DOHH2 (cell line): Measurements from ENCODE around the gene GMDS.

ENCODE experiments used
- EZH2phosphoT487 ChIP-seq: fragments of 200-600 bp; sonication (generic); IDR thresholded peaks from 2 replicates; pipeline ENCODE4 v1.6.1; 2017; ENCODE audit warnings: borderline replicate concordance, mild to moderate bottlenecking, antibody characterized with exemption, low read length, moderate library complexity, mixed read lengths
- TF ChIP-seq, protein P1 (sequence below): fragments of 200-600 bp; sonication (generic); IDR thresholded peaks from one replicate; pipeline ENCODE4 v1.5.1; 2014; ENCODE audit warnings: antibody characterized with exemption, mild to moderate bottlenecking, low read depth, low read length; ENCODE audit not compliant: poor library complexity, severe bottlenecking

DNA sequence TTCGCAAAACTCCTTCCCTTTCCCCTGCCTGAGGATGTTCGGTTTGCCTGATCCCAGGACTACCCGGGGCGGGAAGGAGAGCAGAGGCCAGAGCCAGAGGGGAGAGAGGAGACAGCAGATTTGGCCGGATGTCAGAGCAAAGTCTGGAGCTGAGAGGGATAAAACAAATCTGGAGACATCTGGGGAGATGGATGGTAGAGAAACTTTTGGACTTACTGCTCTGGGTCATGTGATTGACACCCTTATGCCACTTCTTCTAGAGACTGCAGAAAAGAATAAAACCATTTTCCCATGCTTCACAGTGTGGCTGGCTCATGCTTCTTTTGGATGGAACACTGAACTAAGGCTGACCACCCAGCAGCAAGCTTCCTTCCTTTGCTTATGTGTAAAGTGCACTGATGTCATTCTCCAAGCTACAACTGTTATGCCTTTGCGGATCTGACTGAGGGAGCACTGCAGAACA is 461.0 kb downstream of the GMDS start:
- TF ChIP-seq, protein P1, sequence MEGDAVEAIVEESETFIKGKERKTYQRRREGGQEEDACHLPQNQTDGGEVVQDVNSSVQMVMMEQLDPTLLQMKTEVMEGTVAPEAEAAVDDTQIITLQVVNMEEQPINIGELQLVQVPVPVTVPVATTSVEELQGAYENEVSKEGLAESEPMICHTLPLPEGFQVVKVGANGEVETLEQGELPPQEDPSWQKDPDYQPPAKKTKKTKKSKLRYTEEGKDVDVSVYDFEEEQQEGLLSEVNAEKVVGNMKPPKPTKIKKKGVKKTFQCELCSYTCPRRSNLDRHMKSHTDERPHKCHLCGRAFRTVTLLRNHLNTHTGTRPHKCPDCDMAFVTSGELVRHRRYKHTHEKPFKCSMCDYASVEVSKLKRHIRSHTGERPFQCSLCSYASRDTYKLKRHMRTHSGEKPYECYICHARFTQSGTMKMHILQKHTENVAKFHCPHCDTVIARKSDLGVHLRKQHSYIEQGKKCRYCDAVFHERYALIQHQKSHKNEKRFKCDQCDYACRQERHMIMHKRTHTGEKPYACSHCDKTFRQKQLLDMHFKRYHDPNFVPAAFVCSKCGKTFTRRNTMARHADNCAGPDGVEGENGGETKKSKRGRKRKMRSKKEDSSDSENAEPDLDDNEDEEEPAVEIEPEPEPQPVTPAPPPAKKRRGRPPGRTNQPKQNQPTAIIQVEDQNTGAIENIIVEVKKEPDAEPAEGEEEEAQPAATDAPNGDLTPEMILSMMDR, result no peak
- no peak for TF ChIP-seq EZH2phosphoT487
